K562 (cell line): ENCODE measurements around the gene CASP7. TPM values are rescaled to one million over a fixed set of nuclear protein-coding genes. Genes with fewer than 3 reads are reported as not detected.

ENCODE experiments used
- ATAC-seq: fragments of 200-7000 bp; cut with Tn5 transposase; 3 replicates; pipeline ENCODE4 v1.9.1; 2020; ENCODE audit warnings: moderate library complexity
- BruUV-seq: library from RNA; stranded (reverse); fragments of 400-500 nt; replicated peaks from 2 replicates; lab custom pipeline; 2021; lab: Mats Ljungman, UMichigan
- CTCF ChIA-PET: fragments of 300-600 bp; formaldehyde crosslinking; extraction: SDS; loops from one replicate; lab custom pipeline; 2021; ENCODE audit warnings: low intra/inter-chr PET ratio; lab: Yijun Ruan, JAX
- POLR2A ChIA-PET: fragments of 300-600, 350-650 bp; sonication (Branson Sonifier 250); formaldehyde crosslinking; extraction: SDS; loops from one replicate; lab custom pipeline; 2021; ENCODE audit warnings: antibody characterized with exemption, inconsistent platforms; lab: Yijun Ruan, JAX
- DNase-seq, 4 experiments: peaks; one replicate each; pipeline versions ENCODE4 v3.0.0 to v3.0.0-alpha.2; 2011 to 2018; ENCODE audit warnings: low spot score in 3 of 4, mixed read lengths in 3 of 4; ENCODE audit errors: extremely low read depth in 1 of 4
- FAIRE-seq: peaks from 2 replicates; lab custom pipeline; 2011; peaks lifted over from hg19 to GRCh38; lab: Jason Lieb, UNC
- H2AFZ ChIP-seq: 2 replicates; pipeline ENCODE4 v1.6.0; 2011; ENCODE audit warnings: low read depth, low read length, control low read depth, inconsistent platforms
- H3K27ac ChIP-seq: fragments of 200-600 bp; 3 replicates; pipeline ENCODE4 v1.8.0; 2011; ENCODE audit warnings: low read depth, mild to moderate bottlenecking, control low read depth, inconsistent platforms, low read length, moderate library complexity, mixed read lengths; ENCODE audit errors: extremely low read depth
- H3K27me3 ChIP-seq, 2 experiments: fragments of 300-600 bp in 1 of 2; 2 replicates in 1 of 2; 3 replicates in 1 of 2; pipeline versions ENCODE4 v1.6.0 to v1.8.0; 2011; ENCODE audit warnings: inconsistent platforms in 2 of 2, low read length in 2 of 2, mild to moderate bottlenecking in 1 of 2, mixed read lengths in 1 of 2, moderate library complexity in 1 of 2; ENCODE audit not compliant: control insufficient read depth in 2 of 2, insufficient read depth in 2 of 2
- H3K36me3 ChIP-seq: fragments of 300-600 bp; 3 replicates; pipeline ENCODE4 v1.8.0; 2011; ENCODE audit warnings: mild to moderate bottlenecking, low read length, inconsistent platforms; ENCODE audit not compliant: control insufficient read depth, insufficient read depth
- H3K4me1 ChIP-seq, 2 experiments: fragments of 200-600 bp in 1 of 2; replicated peaks in 1 of 2; 2 replicates in 1 of 2; 3 replicates in 1 of 2; pipeline versions ENCODE4 v1.5.1 to v1.8.0; 2011; ENCODE audit warnings: inconsistent platforms in 2 of 2, low read length in 2 of 2, mild to moderate bottlenecking in 1 of 2, mixed read lengths in 1 of 2, moderate library complexity in 1 of 2; ENCODE audit not compliant: control insufficient read depth in 2 of 2, insufficient read depth in 2 of 2
- H3K4me2 ChIP-seq: 2 replicates; pipeline ENCODE4 v1.6.1; 2011; ENCODE audit warnings: low read length, control low read depth, inconsistent platforms, mixed read lengths; ENCODE audit not compliant: insufficient read depth
- H3K4me3 ChIP-seq: fragments of 200-600 bp; sonication (generic), shearing (Covaris generic); 2 replicates; pipeline ENCODE4 v1.5.1; 2016; ENCODE audit warnings: control low read depth, inconsistent platforms
- H3K79me2 ChIP-seq: fragments of 200-600 bp; 3 replicates; pipeline ENCODE4 v1.8.0; 2011; ENCODE audit warnings: low read length, inconsistent platforms; ENCODE audit not compliant: control insufficient read depth, insufficient read depth
- H3K9ac ChIP-seq, 2 experiments: 2 replicates each; pipeline versions ENCODE4 v1.6.0 to v1.6.1; 2011; ENCODE audit warnings: low read depth in 2 of 2, low read length in 2 of 2, control low read depth in 1 of 2, inconsistent platforms in 1 of 2, mild to moderate bottlenecking in 1 of 2, mixed read lengths in 1 of 2; ENCODE audit not compliant: insufficient read depth in 1 of 2
- H3K9me1 ChIP-seq: one replicate; pipeline ENCODE4 v1.6.0; 2011; ENCODE audit warnings: inconsistent platforms, mild to moderate bottlenecking, low read length, moderate library complexity; ENCODE audit not compliant: control insufficient read depth, insufficient read depth
- H3K9me3 ChIP-seq: replicated peaks from 2 replicates; pipeline ENCODE4 v1.5.1; 2011; ENCODE audit warnings: low read depth, low read length, inconsistent platforms; ENCODE audit not compliant: control insufficient read depth, insufficient read depth
- H4K20me1 ChIP-seq: replicated peaks from 2 replicates; pipeline ENCODE4 v1.6.1; 2011; ENCODE audit warnings: low read length, inconsistent platforms, mixed read lengths; ENCODE audit not compliant: control insufficient read depth, insufficient read depth
- FIP1L1 ChIP-seq: fragments of 200-400 bp; formaldehyde crosslinking; IDR thresholded peaks from 2 replicates; pipeline ENCODE4 v1.6.1; 2018; ENCODE audit warnings: mild to moderate bottlenecking, low read depth, low read length; ENCODE audit not compliant: poor library complexity, severe bottlenecking
- HMGN3 ChIP-seq: IDR thresholded peaks from 2 replicates; pipeline ENCODE4 v1.6.1; 2011; ENCODE audit warnings: borderline replicate concordance, low read depth, mild to moderate bottlenecking, mixed read lengths, low read length; ENCODE audit not compliant: insufficient read length; ENCODE audit errors: extremely low read depth
- MCM2 ChIP-seq: fragments of 450-650 bp; IDR thresholded peaks from 2 replicates; pipeline ENCODE4 v1.6.1; 2017; ENCODE audit warnings: low read depth, mild to moderate bottlenecking
- PHB ChIP-seq: fragments of 250-450 bp; sonication (Bioruptor Pico); IDR thresholded peaks from 2 replicates; pipeline ENCODE4 v1.5.0; 2021
- RAD51 ChIP-seq: fragments of 450-650 bp; IDR thresholded peaks from 2 replicates; pipeline ENCODE4 v1.7.1; 2016; ENCODE audit warnings: low read depth, mild to moderate bottlenecking, borderline replicate concordance
- SREBF2 ChIP-seq: sonication (generic); formaldehyde crosslinking; IDR thresholded peaks from 2 replicates; pipeline ENCODE4 v1.4.0; 2020; ENCODE audit warnings: mild to moderate bottlenecking, missing genetic modification reagents
- ZBTB1 ChIP-seq: sonication (generic); formaldehyde crosslinking; IDR thresholded peaks from 2 replicates; pipeline ENCODE4 v1.8.1; 2023; ENCODE audit warnings: missing genetic modification reagents, low read depth, mild to moderate bottlenecking, borderline replicate concordance
- ZFX ChIP-seq: sonication (generic); formaldehyde crosslinking; IDR thresholded peaks from 2 replicates; pipeline ENCODE4 v1.8.0; 2022; ENCODE audit warnings: mild to moderate bottlenecking, missing genetic modification reagents, moderate library complexity
- ZNF76 ChIP-seq: fragments of 250-450 bp; sonication (Bioruptor Pico); IDR thresholded peaks from 2 replicates; pipeline ENCODE4 v1.4.0; 2020; ENCODE audit warnings: mild to moderate bottlenecking, moderate library complexity, borderline replicate concordance
- WGBS: fragments of 100-300 bp; shearing (Covaris generic); methylation state at CpG from one replicate; pipeline ENCODE4 v1.1.6; 2016; ENCODE audit warnings: low coverage, mixed read lengths; ENCODE audit not compliant: insufficient coverage; ENCODE audit errors: missing lambda C conversion rate; 5-methylcytosine and 5-hydroxymethylcytosine counted together
- in situ Hi-C: fragments of 300-500 bp; cut with MboI; formaldehyde crosslinking; loops from 4 replicates; pipeline ENCODE4 v1.15.0; 2018; ENCODE audit warnings: inconsistent platforms, mixed read lengths
- intact Hi-C: fragments of 100-400 bp; cut with micrococcal nuclease; formaldehyde crosslinking; loops from 2 replicates; pipeline ENCODE4 v1.14.2; 2022
- polyA plus RNA-seq, 8 experiments: library from polyadenylated mRNA; depleted of rRNA in 4 of 8; stranded (reverse) in 5 of 8; unstranded in 3 of 8; fragments of >200 nt; fragmentation: Nextera tagmentation in 2 of 8; fragmentation: Illumina TruSeq in 1 of 8; extraction: Ambion mirVana in 2 of 8; extraction: Trizol in 1 of 8; gene quantifications; 2 replicates each; pipeline versions ENCODE4 v1.2.1 to v1.2.3, GENCODE V29; 2011 to 2014; ENCODE audit warnings: inconsistent platforms in 1 of 8, missing spikeins in 1 of 8
- total RNA-seq, 7 experiments: library from RNA; depleted of rRNA in 6 of 7; stranded (reverse); fragments of >200 nt in 6 of 7; fragmentation: Illumina TruSeq in 2 of 7; extraction: Trizol in 2 of 7; gene quantifications; 2 replicates each; pipeline versions ENCODE4 v1.2.1 to v1.2.3, GENCODE V29; 2011 to 2021; ENCODE audit warnings: low replicate concordance in 1 of 7
- TF ChIP-seq, protein P1 (sequence below): sonication (generic); formaldehyde crosslinking; IDR thresholded peaks from 2 replicates; pipeline ENCODE4 v1.8.0; 2022; ENCODE audit warnings: missing genetic modification reagents, mild to moderate bottlenecking, moderate library complexity, borderline replicate concordance
- TF ChIP-seq, protein P2 (sequence below): sonication (generic); formaldehyde crosslinking; IDR thresholded peaks from 2 replicates; pipeline ENCODE4 v1.8.0; 2022; ENCODE audit warnings: mild to moderate bottlenecking, missing genetic modification reagents

Gene CASP7
- total and polyA plus RNA-seq, 9 of the 15 experiments (the other 6 are each of a cell fraction or from before 2014, with no cell fraction given) = 2.2 to 23.3 (median 9.0) TPM

DNA sequence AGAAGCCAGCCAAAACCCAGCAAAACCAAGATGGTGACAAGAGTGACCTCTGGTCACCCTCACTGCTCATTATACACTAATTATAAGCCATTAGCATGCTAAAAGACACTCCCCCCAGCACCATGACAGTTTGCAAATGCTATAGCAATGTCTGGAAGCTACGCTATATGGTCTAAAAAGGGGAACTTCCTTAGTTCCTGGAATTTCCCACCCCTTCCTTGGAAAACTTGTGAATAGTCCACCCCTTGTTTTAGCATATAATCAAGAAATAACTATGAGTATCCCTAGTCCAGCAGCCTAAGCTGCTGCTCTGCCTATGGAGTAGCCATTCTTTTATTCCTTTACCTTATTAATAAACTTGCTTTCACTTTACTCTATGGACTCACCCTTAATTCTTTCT, 16.0 kb downstream of the CASP7 start (continued):
- no peak for TF ChIP-seq ZNF76 (CRISPR knock-in tag)
- TF ChIP-seq MCM2 = no peak
- TF ChIP-seq, all 486 proteins: peak for 0

DNA sequence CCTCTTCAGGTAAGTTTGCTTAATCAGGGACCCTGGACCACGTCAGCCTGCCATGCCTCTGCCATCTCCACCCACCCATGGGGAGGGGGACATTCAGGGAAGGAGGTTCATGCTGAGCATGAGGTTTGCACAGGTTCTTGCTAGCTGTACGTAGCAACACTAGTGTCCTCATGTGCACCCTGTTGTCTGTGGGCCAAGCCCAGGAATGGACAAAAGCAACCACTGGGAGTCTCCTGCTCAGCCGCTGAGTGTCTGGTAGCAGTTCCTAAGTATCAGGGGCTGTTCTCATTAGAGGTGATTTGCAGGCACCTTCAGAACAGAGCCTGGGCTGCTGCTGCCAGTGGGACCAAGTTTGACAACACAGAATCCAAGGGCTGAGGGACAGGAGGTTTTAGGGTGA, 17.9 kb downstream of the CASP7 start:
- no peak for ATAC-seq
- Histone ChIP-seq H3K9ac (no peak overlapping the region), H3K4me1 (no peaks in the 10 kb centered on the region), H3K36me3 (no peaks in the 10 kb centered on the region), H3K4me2 (no peak overlapping the region), H3K79me2 (no peaks in the 10 kb centered on the region), H3K9me1 (no peaks in the 10 kb centered on the region), H2AFZ (no peak overlapping the region), H3K27me3 (peaks cover 0 to 5% of the 10 kb centered on the region in 2 experiments; a peak in 2 of 5 replicates), H4K20me1 (no peaks in the 10 kb centered on the region), H3K27ac (no peak overlapping the region), H3K4me3 (no peak overlapping the region), H3K9me3 (no peaks in the 10 kb centered on the region)
- intact Hi-C loops (no loop called here), in situ Hi-C loops (no loop called here)
- ChIA-PET CTCF (no interaction called here), POLR2A (no interaction called here)
- no TSS peak for BruUV-seq
- no peak for FAIRE-seq
- WGBS = 0% methylated on average over 2 of the region's 3 CpGs
- DNase-seq = no peak
- TF ChIP-seq SREBF2 (CRISPR knock-in tag) = no peak
- no peak for TF ChIP-seq HMGN3
- no peak for TF ChIP-seq PHB (CRISPR knock-in tag)
- no peak for TF ChIP-seq RAD51
- TF ChIP-seq FIP1L1 = no peak
- TF ChIP-seq, protein P1, sequence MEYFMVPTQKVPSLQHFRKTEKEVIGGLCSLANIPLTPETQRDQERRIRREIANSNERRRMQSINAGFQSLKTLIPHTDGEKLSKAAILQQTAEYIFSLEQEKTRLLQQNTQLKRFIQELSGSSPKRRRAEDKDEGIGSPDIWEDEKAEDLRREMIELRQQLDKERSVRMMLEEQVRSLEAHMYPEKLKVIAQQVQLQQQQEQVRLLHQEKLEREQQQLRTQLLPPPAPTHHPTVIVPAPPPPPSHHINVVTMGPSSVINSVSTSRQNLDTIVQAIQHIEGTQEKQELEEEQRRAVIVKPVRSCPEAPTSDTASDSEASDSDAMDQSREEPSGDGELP (CRISPR knock-in tag) = no peak
- TF ChIP-seq ZBTB1 (CRISPR knock-in tag) = no peak
- TF ChIP-seq ZFX = no peak
- TF ChIP-seq, protein P2, sequence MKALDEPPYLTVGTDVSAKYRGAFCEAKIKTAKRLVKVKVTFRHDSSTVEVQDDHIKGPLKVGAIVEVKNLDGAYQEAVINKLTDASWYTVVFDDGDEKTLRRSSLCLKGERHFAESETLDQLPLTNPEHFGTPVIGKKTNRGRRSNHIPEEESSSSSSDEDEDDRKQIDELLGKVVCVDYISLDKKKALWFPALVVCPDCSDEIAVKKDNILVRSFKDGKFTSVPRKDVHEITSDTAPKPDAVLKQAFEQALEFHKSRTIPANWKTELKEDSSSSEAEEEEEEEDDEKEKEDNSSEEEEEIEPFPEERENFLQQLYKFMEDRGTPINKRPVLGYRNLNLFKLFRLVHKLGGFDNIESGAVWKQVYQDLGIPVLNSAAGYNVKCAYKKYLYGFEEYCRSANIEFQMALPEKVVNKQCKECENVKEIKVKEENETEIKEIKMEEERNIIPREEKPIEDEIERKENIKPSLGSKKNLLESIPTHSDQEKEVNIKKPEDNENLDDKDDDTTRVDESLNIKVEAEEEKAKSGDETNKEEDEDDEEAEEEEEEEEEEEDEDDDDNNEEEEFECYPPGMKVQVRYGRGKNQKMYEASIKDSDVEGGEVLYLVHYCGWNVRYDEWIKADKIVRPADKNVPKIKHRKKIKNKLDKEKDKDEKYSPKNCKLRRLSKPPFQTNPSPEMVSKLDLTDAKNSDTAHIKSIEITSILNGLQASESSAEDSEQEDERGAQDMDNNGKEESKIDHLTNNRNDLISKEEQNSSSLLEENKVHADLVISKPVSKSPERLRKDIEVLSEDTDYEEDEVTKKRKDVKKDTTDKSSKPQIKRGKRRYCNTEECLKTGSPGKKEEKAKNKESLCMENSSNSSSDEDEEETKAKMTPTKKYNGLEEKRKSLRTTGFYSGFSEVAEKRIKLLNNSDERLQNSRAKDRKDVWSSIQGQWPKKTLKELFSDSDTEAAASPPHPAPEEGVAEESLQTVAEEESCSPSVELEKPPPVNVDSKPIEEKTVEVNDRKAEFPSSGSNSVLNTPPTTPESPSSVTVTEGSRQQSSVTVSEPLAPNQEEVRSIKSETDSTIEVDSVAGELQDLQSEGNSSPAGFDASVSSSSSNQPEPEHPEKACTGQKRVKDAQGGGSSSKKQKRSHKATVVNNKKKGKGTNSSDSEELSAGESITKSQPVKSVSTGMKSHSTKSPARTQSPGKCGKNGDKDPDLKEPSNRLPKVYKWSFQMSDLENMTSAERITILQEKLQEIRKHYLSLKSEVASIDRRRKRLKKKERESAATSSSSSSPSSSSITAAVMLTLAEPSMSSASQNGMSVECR (CRISPR knock-in tag) = no peak
